Urinary bladder (tissue), 4 donors: ENCODE data around the gene GSTO1. TPM values are rescaled to one million over a fixed set of nuclear protein-coding genes. Genes with fewer than 3 reads are reported as not detected.
A peak's percentile ranks its signal among the peaks of the same experiment; 100 is the strongest.

ENCODE experiments used
- DNase-seq: peaks from one replicate; pipeline ENCODE4 v3.0.0-alpha.2; 2015; ENCODE audit errors: extremely low spot score
- H3K27ac ChIP-seq: one replicate; pipeline ENCODE4 v1.5.1; 2013; ENCODE audit warnings: low read depth, mild to moderate bottlenecking, moderate library complexity
- H3K36me3 ChIP-seq: one replicate; pipeline ENCODE4 v1.6.1; 2013; ENCODE audit warnings: mild to moderate bottlenecking, moderate library complexity; ENCODE audit not compliant: insufficient read depth
- H3K4me1 ChIP-seq: one replicate; pipeline ENCODE4 v1.6.1; 2013; ENCODE audit warnings: mild to moderate bottlenecking, moderate library complexity; ENCODE audit not compliant: insufficient read depth
- H3K4me3 ChIP-seq: one replicate; pipeline ENCODE4 v1.5.1; 2013; ENCODE audit warnings: low read depth, low read length
- WGBS: extraction: QIAGEN DNeasy Blood & Tissue Kit; methylation state at CpG from one replicate; pipeline ENCODE4 v1.1.7; 2013; 5-methylcytosine and 5-hydroxymethylcytosine counted together
- polyA plus RNA-seq: library from polyadenylated mRNA; stranded (reverse); fragments of 200-250 nt; gene quantifications from one replicate; pipeline ENCODE4 v1.2.3, GENCODE V29; 2013
- total RNA-seq: library from RNA; depleted of rRNA; stranded (reverse); fragments of >200 nt; gene quantifications from one replicate; pipeline ENCODE4 v1.2.3, GENCODE V29; 2014
- donor health status: healthy with polysubstance abuse.
- donor health status: healthy.

The GSTO1 gene
- total and polyA plus RNA-seq, 2 donors: 50.0 to 114 TPM

DNA sequence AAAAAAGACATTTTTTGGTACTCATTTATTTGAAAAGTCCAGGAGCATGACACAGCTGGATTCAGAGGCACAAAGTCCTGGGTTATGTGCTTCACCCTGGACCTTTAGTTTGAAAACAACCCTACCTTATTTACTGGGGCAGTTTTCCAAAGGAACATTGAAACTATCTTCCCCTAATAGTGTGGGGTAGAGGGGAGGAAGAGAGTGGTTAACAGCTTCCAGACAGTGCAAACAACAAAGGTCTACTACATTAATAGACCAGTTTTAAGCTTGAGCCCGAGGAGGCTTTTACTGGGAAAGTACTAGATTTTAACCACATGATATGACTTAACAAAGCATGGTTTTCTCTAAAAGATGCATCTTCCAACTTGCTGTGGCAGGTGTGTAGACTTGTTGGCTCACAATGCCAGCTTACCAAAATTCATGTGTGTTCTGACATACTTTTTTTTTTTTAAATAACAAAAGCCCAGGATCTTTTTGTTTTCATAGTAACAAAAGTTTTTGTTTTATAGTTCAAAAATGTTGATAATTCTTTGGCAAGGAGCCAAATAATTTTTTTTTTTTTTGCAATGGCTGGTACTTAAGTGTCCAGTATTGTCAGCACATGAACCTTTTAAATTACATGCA lies 1.8 kb downstream of the GSTO1 start:
- WGBS: 11% methylated on average over 1 of the region's 1 CpG
- Histone ChIP-seq H3K27ac (no peak overlapping the region), H3K36me3 (no peaks in the 10 kb centered on the region), H3K4me3 (no peak overlapping the region), H3K4me1 (no peaks in the 10 kb centered on the region)
- DNase-seq: no peak

DNA sequence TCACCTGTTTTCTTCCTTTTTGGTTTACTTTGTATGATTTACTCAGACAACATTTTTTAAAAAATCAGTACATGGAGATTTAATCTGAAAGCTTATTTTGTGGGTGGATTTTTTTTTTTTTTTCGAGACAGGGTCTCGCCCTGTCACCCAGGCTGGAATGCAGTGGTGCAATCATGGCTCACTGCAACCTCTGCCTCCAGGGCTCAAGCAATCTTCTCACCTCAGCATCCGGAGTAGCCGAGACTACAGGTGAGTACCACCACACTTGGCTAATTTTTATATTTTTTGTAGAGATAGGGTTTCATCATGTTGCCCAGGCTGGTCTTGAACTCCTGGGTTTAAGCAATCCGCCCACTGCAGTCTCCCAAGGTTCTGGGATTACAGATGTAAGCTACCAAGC lies 2.5 kb downstream of the GSTO1 start:
- Histone ChIP-seq H3K4me3 (no peak overlapping the region), H3K4me1 (peaks cover 2% of the 10 kb centered on the region), H3K36me3 (no peaks in the 10 kb centered on the region), H3K27ac (no peak overlapping the region)
- no peak for DNase-seq
- 95% methylated on average over 5 of the region's 5 CpGs for WGBS

DNA sequence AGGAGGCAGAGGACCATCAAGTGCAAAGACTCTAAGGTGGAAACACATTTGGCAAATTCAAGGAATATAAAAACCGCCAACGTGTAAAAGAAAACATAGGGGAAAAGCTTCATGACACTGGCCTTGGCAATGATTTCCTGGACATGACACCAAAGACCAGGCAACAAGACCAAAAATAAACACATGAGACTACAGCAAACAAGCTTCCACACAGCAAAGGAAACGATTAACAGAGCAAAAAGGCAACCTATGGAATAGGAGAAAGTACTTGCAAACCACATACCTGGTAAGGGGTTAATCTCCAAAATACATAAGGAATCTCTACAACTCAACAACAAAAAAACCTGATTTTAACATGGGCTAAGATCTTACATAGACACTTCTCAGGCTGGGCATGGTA lies 3.5 kb downstream of the GSTO1 start:
- DNase-seq: no peak
- Histone ChIP-seq H3K27ac (no peak overlapping the region), H3K4me1 (peaks cover 2% of the 10 kb centered on the region), H3K36me3 (no peaks in the 10 kb centered on the region), H3K4me3 (no peak overlapping the region)
- 82% methylated on average over 3 of the region's 3 CpGs for WGBS

DNA sequence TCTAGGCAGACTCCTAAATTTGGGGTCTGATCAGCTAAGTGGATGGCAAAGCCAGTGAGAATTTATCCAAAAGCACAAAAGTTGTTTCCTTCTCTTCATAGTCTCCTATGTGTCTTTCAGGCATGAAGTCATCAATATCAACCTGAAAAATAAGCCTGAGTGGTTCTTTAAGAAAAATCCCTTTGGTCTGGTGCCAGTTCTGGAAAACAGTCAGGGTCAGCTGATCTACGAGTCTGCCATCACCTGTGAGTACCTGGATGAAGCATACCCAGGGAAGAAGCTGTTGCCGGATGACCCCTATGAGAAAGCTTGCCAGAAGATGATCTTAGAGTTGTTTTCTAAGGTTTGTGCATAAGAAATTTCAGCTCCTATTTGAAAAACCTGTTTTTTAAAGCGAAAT lies 4.8 kb downstream of the GSTO1 start:
- Histone ChIP-seq H3K4me3 (no peak overlapping the region), H3K36me3 (no peaks in the 10 kb centered on the region), H3K27ac (peak overlapping the region; percentile 27), H3K4me1 (peaks cover 2% of the 10 kb centered on the region)
- WGBS: 88% methylated on average over 3 of the region's 3 CpGs
- no peak for DNase-seq

DNA sequence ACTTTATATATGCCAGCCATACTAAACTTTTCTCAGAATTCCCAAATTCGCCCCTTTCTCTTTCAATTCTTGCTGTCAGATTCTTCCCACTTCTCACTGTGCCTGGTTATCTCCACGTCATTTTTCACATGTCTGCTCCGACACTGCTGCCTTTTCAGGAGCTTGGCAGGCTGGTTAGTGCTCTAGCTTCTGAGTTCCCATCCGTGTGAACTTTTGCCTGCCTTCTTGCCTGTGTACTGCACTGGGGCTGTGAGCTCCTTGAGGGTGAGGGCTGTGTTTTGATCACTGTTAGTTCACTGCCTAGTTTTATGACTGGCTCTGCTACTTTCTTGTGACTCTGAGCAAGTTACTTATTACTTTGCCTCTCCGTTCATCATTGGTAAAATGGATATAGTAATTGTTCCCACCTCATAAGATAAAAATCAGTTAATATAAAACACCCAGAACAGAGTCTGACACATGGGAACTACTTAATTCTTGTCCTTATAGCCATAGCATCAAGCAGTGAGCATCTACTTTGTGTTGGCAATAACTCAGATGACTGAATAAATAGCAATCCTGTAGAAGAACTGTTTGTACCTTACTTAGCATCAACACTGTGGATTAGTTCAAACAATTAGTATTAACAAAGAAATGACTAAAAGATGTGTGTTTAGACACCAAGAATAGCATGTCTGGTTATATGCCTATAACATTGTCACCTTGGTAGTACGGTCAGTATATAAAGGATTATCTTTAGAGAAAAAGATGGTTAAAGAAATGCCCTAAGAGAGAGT lies 5.5 kb downstream of the GSTO1 start:
- WGBS: 78% methylated on average over 6 of the region's 6 CpGs
- peaks cover 2% of the 10 kb centered on the region for H3K4me1 ChIP-seq
- H3K4me3 ChIP-seq: no peak overlapping the region
- DNase-seq: no peak
- H3K27ac ChIP-seq: peak overlapping the region; percentile 0
- no peaks in the 10 kb centered on the region for H3K36me3 ChIP-seq

DNA sequence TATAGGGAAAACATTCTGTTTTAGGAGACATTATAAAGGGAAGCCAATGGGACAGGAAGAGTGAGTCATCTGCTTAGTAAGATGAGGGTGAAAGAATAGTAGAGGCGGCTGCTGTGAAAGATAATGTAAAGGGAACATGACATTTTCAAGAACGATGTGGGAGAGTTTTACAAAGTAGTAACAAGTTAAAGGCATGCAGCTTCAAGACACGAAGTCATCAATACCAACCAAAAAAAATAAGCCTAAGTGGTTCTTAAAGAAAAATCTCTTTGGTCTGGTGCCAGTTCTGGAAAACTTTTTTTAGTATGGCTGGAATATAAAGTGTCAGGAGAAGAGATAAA lies 6.1 kb downstream of the GSTO1 start:
- no peak for DNase-seq
- Histone ChIP-seq H3K27ac (no peak overlapping the region), H3K36me3 (no peaks in the 10 kb centered on the region), H3K4me3 (no peak overlapping the region), H3K4me1 (peaks cover 2% of the 10 kb centered on the region)
- WGBS: 37% methylated on average over 3 of the region's 3 CpGs

DNA sequence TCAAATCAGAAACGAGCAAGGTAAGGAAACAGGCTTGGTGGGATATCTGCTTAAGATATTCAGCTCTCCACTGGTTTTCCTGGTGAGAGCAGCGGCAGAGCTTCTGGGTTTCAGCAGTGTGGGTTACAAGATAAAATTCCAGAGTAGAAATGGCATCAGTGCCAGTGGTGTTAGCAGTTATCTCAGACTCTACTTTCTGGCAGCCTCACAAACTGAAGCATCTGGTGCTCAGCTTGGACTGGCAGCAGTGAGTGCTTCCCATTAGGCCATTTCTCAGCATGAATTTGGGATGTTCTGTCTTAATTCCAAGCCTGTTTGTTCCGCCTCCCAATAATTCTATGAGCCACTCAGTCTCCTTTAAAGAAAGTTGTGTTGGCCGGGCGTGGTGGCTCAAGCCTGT lies 7.4 kb downstream of the GSTO1 start:
- no peak overlapping the region for H3K27ac ChIP-seq
- peaks cover 5% of the 10 kb centered on the region for H3K36me3 ChIP-seq
- peaks cover 2% of the 10 kb centered on the region for H3K4me1 ChIP-seq
- WGBS: 88% methylated on average over 5 of the region's 5 CpGs
- H3K4me3 ChIP-seq: no peak overlapping the region
- no peak for DNase-seq

DNA sequence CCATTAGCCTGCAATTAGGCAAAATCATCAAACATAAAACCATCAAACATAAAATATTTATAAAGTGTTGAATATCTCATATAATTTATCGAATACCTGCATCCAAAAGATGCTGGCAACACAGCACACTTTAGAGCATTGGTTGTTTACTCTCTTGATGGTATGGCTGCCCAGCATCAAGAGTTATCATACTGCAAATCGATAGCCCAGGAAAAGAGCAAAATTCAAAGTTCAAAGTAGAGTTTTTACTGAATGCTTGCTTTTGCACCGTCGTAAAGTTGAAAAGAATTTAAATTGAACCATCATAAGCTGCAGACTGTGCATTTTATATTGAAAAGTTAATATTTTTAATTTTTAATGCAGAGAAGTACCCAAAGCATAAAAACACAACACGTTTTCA lies 10.1 kb downstream of the GSTO1 start:
- H3K4me3 ChIP-seq: no peak overlapping the region
- peaks cover 5% of the 10 kb centered on the region for H3K36me3 ChIP-seq
- no peak for DNase-seq
- H3K4me1 ChIP-seq: peaks cover 2% of the 10 kb centered on the region
- WGBS: 91% methylated on average over 5 of the region's 5 CpGs
- H3K27ac ChIP-seq: no peak overlapping the region

DNA sequence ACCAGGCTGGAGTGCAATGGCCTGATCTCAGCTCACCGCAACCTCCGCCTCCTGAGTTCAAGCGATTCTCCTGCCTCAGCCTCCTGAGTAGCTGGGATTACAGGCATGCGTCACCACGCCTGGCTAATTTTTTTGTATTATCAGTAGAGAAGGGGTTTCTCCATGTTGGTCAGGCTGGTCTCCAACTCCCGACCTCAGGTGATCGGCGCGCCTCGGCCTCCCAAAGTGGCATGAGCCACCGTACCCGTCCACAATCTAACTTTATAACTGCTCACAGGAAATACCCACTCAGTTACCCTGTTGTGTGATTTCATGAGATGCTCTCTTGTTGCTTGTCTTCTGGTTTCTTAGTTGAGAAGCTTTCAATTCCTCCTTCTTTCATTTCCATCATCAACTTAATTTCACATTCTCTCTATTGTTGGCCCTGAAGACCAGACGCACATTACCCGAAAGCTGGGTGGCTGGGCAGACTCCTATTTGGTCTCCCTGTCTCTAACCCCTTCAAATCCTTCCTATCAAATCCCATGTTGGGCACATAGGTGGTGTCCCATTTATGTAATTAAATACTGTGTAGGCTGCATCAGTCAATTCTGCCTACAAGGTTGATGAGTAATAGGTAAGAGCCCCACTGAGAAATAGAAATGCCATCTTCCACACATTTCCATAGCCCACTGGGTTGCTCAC lies 13.2 kb downstream of the GSTO1 start:
- H3K27ac ChIP-seq: no peak overlapping the region
- peak overlapping the region; percentile 85 for H3K4me3 ChIP-seq
- H3K36me3 ChIP-seq: peaks cover 5% of the 10 kb centered on the region
- H3K4me1 ChIP-seq: no peaks in the 10 kb centered on the region
- no peak for DNase-seq
- WGBS: 95% methylated on average over 14 of the region's 14 CpGs

DNA sequence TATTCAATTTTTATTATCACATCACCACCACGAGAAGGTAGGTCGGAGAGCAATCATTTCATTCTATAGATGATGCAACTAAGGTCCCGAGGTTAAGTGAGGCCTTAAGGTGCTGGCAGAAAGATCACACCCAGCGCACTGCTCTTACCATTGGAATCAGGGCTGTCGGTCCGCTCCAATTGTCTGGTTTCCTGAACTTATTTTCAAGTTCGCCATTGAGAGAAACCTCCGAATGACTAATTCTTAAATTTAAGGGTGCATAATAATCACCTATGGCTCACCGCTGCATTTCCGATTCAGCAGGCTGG lies 13.7 kb downstream of the GSTO1 start:
- H3K4me1 ChIP-seq: no peaks in the 10 kb centered on the region
- no peak for DNase-seq
- 6% methylated on average over 10 of the region's 10 CpGs for WGBS
- H3K4me3 ChIP-seq: peak overlapping the region; percentile 85
- peaks cover 5% of the 10 kb centered on the region for H3K36me3 ChIP-seq
- H3K27ac ChIP-seq: peak overlapping the region; percentile 64

DNA sequence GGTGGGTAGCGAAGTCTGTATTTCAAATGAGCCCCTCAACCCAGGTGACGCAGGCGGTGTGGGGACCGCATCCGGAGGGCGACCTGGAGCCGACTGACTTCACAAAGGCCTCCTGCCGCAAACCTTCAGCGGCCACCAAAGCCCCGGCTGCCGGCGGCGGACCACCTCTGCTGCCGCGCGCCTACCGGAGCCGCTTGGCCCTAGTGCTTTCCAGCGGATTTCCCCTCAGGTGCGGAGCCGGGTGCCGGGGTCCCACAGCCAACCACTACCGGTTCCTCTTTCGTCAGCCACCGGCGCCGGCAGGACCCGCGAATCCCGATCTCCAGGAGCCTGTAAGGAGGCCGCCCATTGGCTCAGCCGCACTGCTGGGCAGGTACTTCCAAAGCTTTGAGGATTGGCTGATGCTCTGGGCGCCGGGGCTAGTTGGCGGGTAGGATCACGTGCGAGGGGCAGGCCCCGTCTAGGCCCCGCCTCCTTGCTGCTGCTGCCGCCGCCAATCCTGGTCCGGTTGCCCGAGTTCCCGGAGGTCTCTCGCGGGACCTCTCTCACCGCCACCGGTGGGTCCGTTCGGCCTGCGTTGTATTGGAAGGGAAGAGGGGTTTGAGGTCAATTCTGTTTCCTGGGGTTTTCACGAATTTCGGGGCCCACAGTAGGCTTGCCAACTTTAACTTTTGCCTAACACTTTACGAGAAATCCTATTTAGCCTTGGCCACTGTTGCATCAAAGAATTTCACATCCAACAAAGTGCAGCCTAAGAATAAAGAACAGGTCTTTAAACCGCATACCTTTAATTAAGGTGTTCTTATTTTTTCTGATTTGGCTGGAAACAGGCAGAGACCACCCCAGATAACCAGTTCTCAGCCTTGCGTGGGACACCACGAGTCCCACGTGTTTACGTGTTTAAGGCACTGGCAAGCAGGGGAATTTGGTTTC lies 14.3 kb downstream of the GSTO1 start, which contains the start of gene GSTO2:
TSS of gene GSTO2 (plus strand) at position 472 of the 933 bp plus-strand sequence. CDS start 5,732 bp downstream, outside the sequence.
- DNase-seq: peak; percentile 97
- 2% methylated on average over 59 of the region's 59 CpGs for WGBS
- H3K27ac ChIP-seq: peak within 1 kb of the TSS; percentile 64
- peaks cover 5% of the 10 kb centered on the region for H3K36me3 ChIP-seq
- no peaks in the 10 kb centered on the region for H3K4me1 ChIP-seq
- peak within 1 kb of the TSS; percentile 85 for H3K4me3 ChIP-seq

DNA sequence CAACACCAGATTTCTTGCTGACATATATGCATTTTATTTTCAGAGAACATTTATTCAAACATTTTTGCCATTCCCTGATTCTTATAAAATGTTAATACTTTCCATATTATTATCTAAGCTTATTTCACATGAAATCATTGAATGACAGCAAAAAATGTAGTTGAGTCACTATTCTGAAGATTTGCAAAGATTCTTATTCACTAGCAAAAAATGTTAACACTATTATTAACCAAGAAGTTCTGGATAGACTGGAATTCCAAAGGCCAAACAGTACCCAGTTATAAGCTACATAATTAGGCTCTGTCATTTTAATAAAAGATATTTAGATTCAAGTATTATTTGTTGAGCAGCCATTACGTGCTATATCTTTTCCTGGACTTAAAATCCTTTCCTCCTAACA lies 18.6 kb downstream of the GSTO1 start:
- Histone ChIP-seq H3K36me3 (no peaks in the 10 kb centered on the region), H3K4me3 (no peak overlapping the region), H3K4me1 (no peaks in the 10 kb centered on the region), H3K27ac (no peak overlapping the region)
- DNase-seq: no peak
- WGBS: 76% methylated on average over 1 of the region's 1 CpG

DNA sequence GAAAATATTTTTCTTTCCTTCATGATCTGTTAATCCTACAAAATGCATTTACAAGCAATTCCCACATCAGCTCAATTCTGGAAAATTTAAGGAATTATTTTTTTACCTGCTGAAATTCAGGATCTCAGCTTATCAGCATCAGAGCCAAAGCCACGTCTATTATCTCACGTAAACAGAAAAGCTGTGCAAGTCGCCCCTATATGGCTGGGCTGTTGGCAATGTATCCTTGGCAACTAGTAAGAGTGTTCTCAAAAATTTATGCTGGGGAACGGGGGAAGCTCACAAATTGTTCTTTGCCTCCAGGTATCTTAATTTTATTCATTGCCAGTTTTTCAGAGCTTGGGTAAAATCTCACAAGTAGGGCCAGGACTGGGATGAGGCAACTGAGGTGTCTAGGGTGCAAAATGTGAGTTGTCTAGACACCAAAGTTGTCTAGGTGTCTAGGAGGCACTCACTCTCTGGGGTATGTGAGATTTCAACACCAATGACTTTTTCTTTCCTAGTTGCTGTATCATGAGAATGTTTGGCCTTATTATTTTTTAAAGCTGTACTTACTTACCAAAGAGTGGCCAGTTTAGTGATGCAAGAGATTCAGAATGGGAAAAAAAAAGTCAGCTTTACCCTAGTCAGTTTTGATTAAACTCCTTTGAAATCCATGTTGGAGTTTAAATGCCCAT lies 19.3 kb downstream of the GSTO1 start:
- no peak for DNase-seq
- WGBS: 66% methylated on average over 4 of the region's 4 CpGs
- Histone ChIP-seq H3K27ac (no peak overlapping the region), H3K4me3 (no peak overlapping the region), H3K4me1 (no peaks in the 10 kb centered on the region), H3K36me3 (no peaks in the 10 kb centered on the region)
